ENCODE measurements around the gene SIGLECL1.

DNA sequence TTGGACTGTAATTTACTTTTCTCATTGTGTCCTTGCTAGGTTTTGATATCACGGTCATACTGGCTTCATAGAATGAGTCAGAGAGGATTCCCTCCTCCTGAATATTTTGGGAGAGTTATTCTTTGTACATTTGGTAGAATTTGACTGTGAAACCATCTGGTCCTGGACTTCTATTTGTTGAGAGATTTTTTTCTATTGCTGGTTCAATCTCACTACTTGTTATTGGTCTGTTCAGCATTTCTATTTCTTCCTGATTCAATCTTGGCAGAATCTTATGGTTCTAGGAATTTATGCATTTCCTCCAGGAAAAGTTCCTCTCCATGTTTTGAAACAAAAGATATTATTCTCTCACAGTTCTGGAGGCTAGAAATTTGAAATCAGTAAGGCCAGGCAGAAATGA is 30.9 kb upstream of the SIGLECL1 start:
- TF ChIP-seq ZNF114 (CRISPR knock-in tag; IDR thresholded peaks at IDR 0.05) (no peak), EZH2 (IDR thresholded peaks at IDR 0.05; ENCODE audit: low read depth, unreplicated experiment) (no peak), REST (IDR thresholded peaks at IDR 0.05; ENCODE audit: unreplicated experiment) (no peak), POLR2AphosphoS5 (IDR thresholded peaks at IDR 0.05; ENCODE audit: low read depth) (no peak), EZH2phosphoT487 (IDR thresholded peaks at IDR 0.05; ENCODE audit: unreplicated experiment) (no peak), CREB1 (CRISPR knock-in tag; IDR thresholded peaks at IDR 0.05; ENCODE audit: low read depth) (no peak), STAT1 (IDR thresholded peaks at IDR 0.05; ENCODE audit: unreplicated experiment) (no peak), JUNB (IDR thresholded peaks at IDR 0.05; ENCODE audit: unreplicated experiment) (no peak), ZNF331 (CRISPR knock-in tag; IDR thresholded peaks at IDR 0.05; ENCODE audit: low read depth) (no peak), NANOG (IDR thresholded peaks at IDR 0.05; ENCODE audit: borderline replicate concordance) (no peak)
- TF ChIP-seq, protein P1, sequence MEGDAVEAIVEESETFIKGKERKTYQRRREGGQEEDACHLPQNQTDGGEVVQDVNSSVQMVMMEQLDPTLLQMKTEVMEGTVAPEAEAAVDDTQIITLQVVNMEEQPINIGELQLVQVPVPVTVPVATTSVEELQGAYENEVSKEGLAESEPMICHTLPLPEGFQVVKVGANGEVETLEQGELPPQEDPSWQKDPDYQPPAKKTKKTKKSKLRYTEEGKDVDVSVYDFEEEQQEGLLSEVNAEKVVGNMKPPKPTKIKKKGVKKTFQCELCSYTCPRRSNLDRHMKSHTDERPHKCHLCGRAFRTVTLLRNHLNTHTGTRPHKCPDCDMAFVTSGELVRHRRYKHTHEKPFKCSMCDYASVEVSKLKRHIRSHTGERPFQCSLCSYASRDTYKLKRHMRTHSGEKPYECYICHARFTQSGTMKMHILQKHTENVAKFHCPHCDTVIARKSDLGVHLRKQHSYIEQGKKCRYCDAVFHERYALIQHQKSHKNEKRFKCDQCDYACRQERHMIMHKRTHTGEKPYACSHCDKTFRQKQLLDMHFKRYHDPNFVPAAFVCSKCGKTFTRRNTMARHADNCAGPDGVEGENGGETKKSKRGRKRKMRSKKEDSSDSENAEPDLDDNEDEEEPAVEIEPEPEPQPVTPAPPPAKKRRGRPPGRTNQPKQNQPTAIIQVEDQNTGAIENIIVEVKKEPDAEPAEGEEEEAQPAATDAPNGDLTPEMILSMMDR (conservative IDR thresholded peaks at IDR 0.05; ENCODE audit: low read depth in 2 of 2) = no peak
- TF ChIP-seq, protein P2, sequence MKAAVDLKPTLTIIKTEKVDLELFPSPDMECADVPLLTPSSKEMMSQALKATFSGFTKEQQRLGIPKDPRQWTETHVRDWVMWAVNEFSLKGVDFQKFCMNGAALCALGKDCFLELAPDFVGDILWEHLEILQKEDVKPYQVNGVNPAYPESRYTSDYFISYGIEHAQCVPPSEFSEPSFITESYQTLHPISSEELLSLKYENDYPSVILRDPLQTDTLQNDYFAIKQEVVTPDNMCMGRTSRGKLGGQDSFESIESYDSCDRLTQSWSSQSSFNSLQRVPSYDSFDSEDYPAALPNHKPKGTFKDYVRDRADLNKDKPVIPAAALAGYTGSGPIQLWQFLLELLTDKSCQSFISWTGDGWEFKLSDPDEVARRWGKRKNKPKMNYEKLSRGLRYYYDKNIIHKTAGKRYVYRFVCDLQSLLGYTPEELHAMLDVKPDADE (IDR thresholded peaks at IDR 0.05) = no peak

All from GM23338 (cell line).